Neural progenitor cell (in vitro differentiated cells): ENCODE results near the gene EOMES. TPM values are rescaled to one million over a fixed set of nuclear protein-coding genes. Genes with fewer than 3 reads are reported as not detected.

Source experiments
- DNase-seq: peaks from one replicate; pipeline ENCODE4 v3.0.0-alpha.2; 2016; ENCODE audit warnings: low spot score
- H2AFZ ChIP-seq: fragments of 200-600 bp; sonication (generic); replicated peaks from 2 replicates; pipeline ENCODE4 v1.6.1; 2016; ENCODE audit warnings: antibody characterized with exemption
- H3F3A ChIP-seq: fragments of 200-600 bp; sonication (generic); 2 replicates; pipeline ENCODE4 v1.6.1; 2016; ENCODE audit warnings: antibody characterized with exemption, low read depth
- H3K27ac ChIP-seq: fragments of 200-600 bp; sonication (generic); 2 replicates; pipeline ENCODE4 v1.5.1; 2016; ENCODE audit warnings: mild to moderate bottlenecking
- H3K27me3 ChIP-seq: fragments of 200-600 bp; sonication (generic); 2 replicates; pipeline ENCODE4 v1.6.1; 2016; ENCODE audit warnings: mild to moderate bottlenecking, moderate library complexity
- H3K36me3 ChIP-seq: fragments of 200-600 bp; sonication (generic); 2 replicates; pipeline ENCODE4 v1.5.1; 2016
- H3K4me1 ChIP-seq: fragments of 200-600 bp; sonication (generic); 2 replicates; pipeline ENCODE4 v1.6.1; 2016; ENCODE audit warnings: mixed run types
- H3K4me2 ChIP-seq: fragments of 200-600 bp; sonication (generic); 2 replicates; pipeline ENCODE4 v1.6.1; 2016
- H3K4me3 ChIP-seq: fragments of 200-600 bp; sonication (generic); 2 replicates; pipeline ENCODE4 v1.5.1; 2016
- H3K79me2 ChIP-seq: fragments of 200-600 bp; sonication (generic); 2 replicates; pipeline ENCODE4 v1.6.1; 2016; ENCODE audit warnings: low read depth
- H3K9ac ChIP-seq: fragments of 200-600 bp; sonication (generic); 2 replicates; pipeline ENCODE4 v1.6.1; 2016
- H3K9me3 ChIP-seq: fragments of 200-600 bp; sonication (generic); 2 replicates; pipeline ENCODE4 v1.5.1; 2016; ENCODE audit warnings: low read depth
- H4K20me1 ChIP-seq: fragments of 200-600 bp; sonication (generic); 2 replicates; pipeline ENCODE4 v1.6.1; 2016; ENCODE audit warnings: low read depth
- H3K27ac Mint-ChIP-seq: 3 replicates; pipeline ENCODE4 v1.8.0; 2021; ENCODE audit warnings: mixed read lengths
- H3K27me3 Mint-ChIP-seq: 2 replicates; pipeline ENCODE4 v1.8.0; 2022; ENCODE audit warnings: low read depth, mild to moderate bottlenecking, inconsistent platforms, moderate library complexity, mixed read lengths; ENCODE audit not compliant: insufficient read depth
- H3K36me3 Mint-ChIP-seq: 3 replicates; pipeline ENCODE4 v1.8.0; 2021; ENCODE audit warnings: mixed read lengths
- H3K4me1 Mint-ChIP-seq: 3 replicates; pipeline ENCODE4 v1.8.0; 2021; ENCODE audit warnings: mixed read lengths
- H3K4me3 Mint-ChIP-seq: 3 replicates; pipeline ENCODE4 v1.8.0; 2021; ENCODE audit warnings: mild to moderate bottlenecking, moderate library complexity, mixed read lengths
- H3K9me3 Mint-ChIP-seq: 3 replicates; pipeline ENCODE4 v1.8.0; 2020; ENCODE audit warnings: mixed read lengths
- EZH2 ChIP-seq: fragments of 200-600 bp; sonication (generic); IDR thresholded peaks from 2 replicates; pipeline ENCODE4 v1.6.1; 2017; ENCODE audit warnings: antibody characterized with exemption, mild to moderate bottlenecking, moderate library complexity
- EZH2phosphoT487 ChIP-seq: fragments of 200-600 bp; sonication (generic); IDR thresholded peaks from 2 replicates; pipeline ENCODE4 v1.6.1; 2017; ENCODE audit warnings: antibody characterized with exemption
- total RNA-seq: library from RNA; depleted of rRNA; stranded (reverse); fragments of >200 nt; gene quantifications from 2 replicates; pipeline ENCODE4 v1.2.3, GENCODE V29; 2015; ENCODE audit warnings: low replicate concordance
- TF ChIP-seq, protein P1 (sequence below): fragments of 200-600 bp; sonication (generic); IDR thresholded peaks from 2 replicates; pipeline ENCODE4 v1.5.1; 2017; ENCODE audit warnings: antibody characterized with exemption, mild to moderate bottlenecking

The EOMES gene
- total RNA-seq, 1 donor from 2014 or later: not detected

DNA sequence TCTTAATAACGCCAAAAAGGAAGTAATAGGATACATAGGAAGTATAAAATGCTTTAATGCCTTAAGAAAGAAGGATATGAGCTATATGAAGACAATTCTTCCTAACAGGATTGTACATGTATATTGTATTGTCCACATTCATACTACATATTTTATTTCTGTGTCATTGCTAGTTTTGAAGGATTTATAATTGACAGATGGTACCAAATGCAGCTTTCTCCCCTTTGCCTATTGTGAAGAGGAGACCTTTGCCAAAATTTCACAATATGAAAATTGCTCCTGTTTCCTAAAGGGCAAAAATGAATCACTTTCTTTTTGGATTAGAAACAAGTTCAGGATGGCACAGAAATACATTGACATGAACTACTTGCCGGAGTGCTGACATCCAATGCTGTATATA, 34.8 kb upstream of the EOMES start:
- H3K4me1 ChIP-seq: no peaks in the 10 kb centered on the region
- Mint-ChIP-seq H3K27me3 (peaks cover 10% of the 10 kb centered on the region), H3K4me1 (peaks cover 21% of the 10 kb centered on the region), H3K36me3 (no peaks in the 10 kb centered on the region), H3K27ac (no peak overlapping the region), H3K4me3 (no peak overlapping the region), H3K9me3 (peaks cover 5% of the 10 kb centered on the region)
- no peak overlapping the region for H3K4me2 ChIP-seq
- DNase-seq: no peak
- H3K4me3 ChIP-seq: no peak overlapping the region
- no peak for TF ChIP-seq EZH2
- TF ChIP-seq, protein P1, sequence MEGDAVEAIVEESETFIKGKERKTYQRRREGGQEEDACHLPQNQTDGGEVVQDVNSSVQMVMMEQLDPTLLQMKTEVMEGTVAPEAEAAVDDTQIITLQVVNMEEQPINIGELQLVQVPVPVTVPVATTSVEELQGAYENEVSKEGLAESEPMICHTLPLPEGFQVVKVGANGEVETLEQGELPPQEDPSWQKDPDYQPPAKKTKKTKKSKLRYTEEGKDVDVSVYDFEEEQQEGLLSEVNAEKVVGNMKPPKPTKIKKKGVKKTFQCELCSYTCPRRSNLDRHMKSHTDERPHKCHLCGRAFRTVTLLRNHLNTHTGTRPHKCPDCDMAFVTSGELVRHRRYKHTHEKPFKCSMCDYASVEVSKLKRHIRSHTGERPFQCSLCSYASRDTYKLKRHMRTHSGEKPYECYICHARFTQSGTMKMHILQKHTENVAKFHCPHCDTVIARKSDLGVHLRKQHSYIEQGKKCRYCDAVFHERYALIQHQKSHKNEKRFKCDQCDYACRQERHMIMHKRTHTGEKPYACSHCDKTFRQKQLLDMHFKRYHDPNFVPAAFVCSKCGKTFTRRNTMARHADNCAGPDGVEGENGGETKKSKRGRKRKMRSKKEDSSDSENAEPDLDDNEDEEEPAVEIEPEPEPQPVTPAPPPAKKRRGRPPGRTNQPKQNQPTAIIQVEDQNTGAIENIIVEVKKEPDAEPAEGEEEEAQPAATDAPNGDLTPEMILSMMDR: no peak
- H2AFZ ChIP-seq: no peak overlapping the region
- no peak overlapping the region for H3K9ac ChIP-seq
- H3K36me3 ChIP-seq: no peaks in the 10 kb centered on the region
- no peak overlapping the region for H3K27ac ChIP-seq
- no peaks in the 10 kb centered on the region for H3F3A ChIP-seq
- H4K20me1 ChIP-seq: no peaks in the 10 kb centered on the region
- H3K27me3 ChIP-seq: no peaks in the 10 kb centered on the region
- H3K9me3 ChIP-seq: no peaks in the 10 kb centered on the region
- no peaks in the 10 kb centered on the region for H3K79me2 ChIP-seq

DNA sequence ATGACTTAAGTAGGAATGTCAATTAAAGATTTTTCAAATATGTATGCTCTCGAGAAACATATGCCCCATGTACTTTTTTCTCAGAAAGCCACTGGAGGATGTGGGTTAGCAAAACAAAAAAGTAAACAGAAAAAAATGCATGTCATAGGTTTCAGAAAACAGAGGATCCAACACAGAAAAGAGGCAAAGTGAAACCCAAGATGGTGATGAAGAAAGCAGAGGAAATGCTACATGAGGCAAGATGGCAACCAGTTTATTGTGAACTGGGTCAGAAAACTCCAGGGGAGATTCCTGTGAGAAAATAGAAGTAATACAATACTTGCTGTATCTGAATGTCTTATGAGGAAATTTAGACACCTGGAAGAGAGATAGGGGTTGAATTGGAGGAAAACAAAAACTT, 30.8 kb upstream of the EOMES start:
- Histone ChIP-seq H3K79me2 (no peaks in the 10 kb centered on the region), H3K9ac (no peak overlapping the region), H3K4me3 (no peak overlapping the region), H3K36me3 (no peaks in the 10 kb centered on the region), H3K4me2 (no peak overlapping the region), H3K27me3 (no peaks in the 10 kb centered on the region), H3F3A (no peaks in the 10 kb centered on the region), H4K20me1 (no peaks in the 10 kb centered on the region), H3K9me3 (no peaks in the 10 kb centered on the region), H3K4me1 (no peaks in the 10 kb centered on the region), H3K27ac (no peak overlapping the region), H2AFZ (no peak overlapping the region)
- no peak for TF ChIP-seq EZH2phosphoT487
- TF ChIP-seq, protein P1: no peak
- TF ChIP-seq EZH2: no peak
- DNase-seq: no peak
- Mint-ChIP-seq H3K27ac (no peak overlapping the region), H3K36me3 (no peaks in the 10 kb centered on the region), H3K9me3 (peaks cover 8% of the 10 kb centered on the region), H3K4me1 (peaks cover 9% of the 10 kb centered on the region), H3K4me3 (no peak overlapping the region), H3K27me3 (peaks cover 8% of the 10 kb centered on the region)

DNA sequence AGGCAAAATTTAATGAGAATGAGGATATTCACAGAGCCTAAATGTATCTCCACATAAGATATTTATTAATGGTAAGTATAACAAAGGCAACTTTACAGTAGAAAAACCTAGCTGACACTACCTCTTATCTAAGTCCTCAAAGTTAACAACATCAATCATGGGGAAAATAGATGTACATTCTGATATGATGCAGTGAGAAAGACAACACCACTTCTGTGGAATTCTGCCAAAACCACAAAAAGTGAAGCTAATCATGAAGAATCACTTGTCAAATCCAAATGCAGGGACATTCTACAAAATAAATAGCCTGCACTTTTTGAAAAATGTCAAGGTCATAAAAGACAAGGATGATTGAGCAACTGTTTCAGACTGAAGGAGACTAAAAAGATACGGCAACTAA, 27.5 kb upstream of the EOMES start:
- Mint-ChIP-seq H3K36me3 (no peaks in the 10 kb centered on the region), H3K27me3 (peaks cover 4% of the 10 kb centered on the region), H3K4me3 (no peak overlapping the region), H3K9me3 (peaks cover 8% of the 10 kb centered on the region), H3K27ac (no peak overlapping the region), H3K4me1 (no peaks in the 10 kb centered on the region)
- Histone ChIP-seq H3K27me3 (no peaks in the 10 kb centered on the region), H3K9ac (no peak overlapping the region), H3K4me2 (no peak overlapping the region), H3K27ac (no peak overlapping the region), H3F3A (no peaks in the 10 kb centered on the region), H2AFZ (no peak overlapping the region), H3K79me2 (no peaks in the 10 kb centered on the region), H4K20me1 (no peaks in the 10 kb centered on the region), H3K9me3 (no peaks in the 10 kb centered on the region), H3K36me3 (no peaks in the 10 kb centered on the region), H3K4me3 (no peak overlapping the region), H3K4me1 (no peaks in the 10 kb centered on the region)
- TF ChIP-seq EZH2phosphoT487 (no peak), EZH2 (no peak)
- TF ChIP-seq, protein P1: no peak
- DNase-seq: no peak

DNA sequence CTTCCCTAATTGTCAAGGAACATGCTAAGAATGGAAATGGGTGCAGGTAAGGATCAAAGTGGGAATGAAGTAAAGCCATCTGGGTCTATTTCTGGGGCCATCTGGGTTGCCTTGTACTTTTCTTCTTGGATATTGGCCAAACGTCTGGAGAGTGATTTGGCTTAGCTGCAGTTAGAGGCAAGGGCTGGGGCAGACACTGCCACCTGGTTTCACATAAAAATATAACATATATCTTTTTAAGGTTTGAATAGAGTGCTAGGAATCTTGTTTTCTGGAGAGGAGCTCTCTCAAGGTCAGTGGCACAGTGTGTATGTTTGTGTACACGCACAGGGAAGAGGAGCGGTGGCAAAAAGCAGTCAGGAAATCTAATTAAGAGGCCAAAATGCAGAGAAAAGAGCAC, 24.7 kb upstream of the EOMES start:
- no peaks in the 10 kb centered on the region for H3K9me3 ChIP-seq
- no peak overlapping the region for H3K27ac Mint-ChIP-seq
- peaks cover 2% of the 10 kb centered on the region for H3K9me3 Mint-ChIP-seq
- H3K9ac ChIP-seq: no peak overlapping the region
- TF ChIP-seq EZH2: no peak
- TF ChIP-seq, protein P1: no peak
- TF ChIP-seq EZH2phosphoT487: no peak
- H3K27ac ChIP-seq: no peak overlapping the region
- H3K4me3 Mint-ChIP-seq: no peak overlapping the region
- no peaks in the 10 kb centered on the region for H3K27me3 ChIP-seq
- no peak overlapping the region for H3K4me3 ChIP-seq
- no peaks in the 10 kb centered on the region for H3F3A ChIP-seq
- no peak for DNase-seq
- H3K79me2 ChIP-seq: no peaks in the 10 kb centered on the region
- peaks cover 8% of the 10 kb centered on the region for H3K27me3 Mint-ChIP-seq
- no peaks in the 10 kb centered on the region for H3K36me3 Mint-ChIP-seq
- no peaks in the 10 kb centered on the region for H3K36me3 ChIP-seq
- H3K4me2 ChIP-seq: no peak overlapping the region
- no peaks in the 10 kb centered on the region for H3K4me1 ChIP-seq
- no peak overlapping the region for H2AFZ ChIP-seq
- H4K20me1 ChIP-seq: no peaks in the 10 kb centered on the region
- H3K4me1 Mint-ChIP-seq: no peaks in the 10 kb centered on the region
